Keratinocyte (primary cell): ENCODE data around the gene A1BG. TPM values are rescaled to one million over a fixed set of nuclear protein-coding genes. Genes with fewer than 3 reads are reported as not detected.
A peak's percentile ranks its signal among the peaks of the same experiment; 100 is the strongest.

ENCODE experiments used
- DNase-seq: peaks from one replicate; pipeline ENCODE4 v3.0.0-alpha.2; 2011; ENCODE audit warnings: low read depth, missing footprints, low spot score
- FAIRE-seq: peaks from 2 replicates; lab custom pipeline; 2011; peaks lifted over from hg19 to GRCh38; lab: Jason Lieb, UNC
- H2AFZ ChIP-seq: 2 replicates; pipeline ENCODE4 v1.6.0; 2012; ENCODE audit warnings: low read length, control low read depth, inconsistent platforms; ENCODE audit not compliant: control insufficient read depth
- H3K27ac ChIP-seq: 2 replicates; pipeline ENCODE4 v1.5.1; 2011; ENCODE audit warnings: low read length; ENCODE audit not compliant: control insufficient read depth, insufficient read depth
- H3K27me3 ChIP-seq: 3 replicates; pipeline ENCODE4 v1.6.0; 2011; ENCODE audit warnings: low read length; ENCODE audit not compliant: control insufficient read depth, insufficient read depth; ENCODE audit errors: extremely low read depth
- H3K36me3 ChIP-seq, 2 experiments: 2 replicates in 1 of 2; 3 replicates in 1 of 2; pipeline ENCODE4 v1.5.1; 2011; ENCODE audit warnings: low read length in 2 of 2, mild to moderate bottlenecking in 1 of 2; ENCODE audit not compliant: control insufficient read depth in 2 of 2, insufficient read depth in 2 of 2; ENCODE audit errors: extremely low read depth in 1 of 2
- H3K4me1 ChIP-seq: 3 replicates; pipeline ENCODE4 v1.5.1; 2011; ENCODE audit warnings: low read length; ENCODE audit not compliant: control insufficient read depth, insufficient read depth; ENCODE audit errors: extremely low read depth
- H3K4me2 ChIP-seq: 3 replicates; pipeline ENCODE4 v1.6.0; 2011; ENCODE audit warnings: low read depth, low read length; ENCODE audit not compliant: control insufficient read depth, insufficient read depth; ENCODE audit errors: extremely low read depth
- H3K4me3 ChIP-seq, 3 experiments: fragments of 200-600 bp in 1 of 3; sonication (generic) in 1 of 3; 2 replicates in 2 of 3; 3 replicates in 1 of 3; pipeline ENCODE4 v1.5.1; 2011 to 2016; ENCODE audit warnings: low read length in 3 of 3, mild to moderate bottlenecking in 3 of 3, control low read depth in 2 of 3, inconsistent platforms in 1 of 3, low read depth in 1 of 3, mixed read lengths in 1 of 3, mixed run types in 1 of 3, moderate library complexity in 1 of 3; ENCODE audit not compliant: control insufficient read depth in 2 of 3, insufficient read depth in 2 of 3; ENCODE audit errors: extremely low read depth in 1 of 3
- H3K79me2 ChIP-seq: 2 replicates; pipeline ENCODE4 v1.6.0; 2012; ENCODE audit warnings: low read length; ENCODE audit not compliant: control insufficient read depth, insufficient read depth
- H3K9ac ChIP-seq: 3 replicates; pipeline ENCODE4 v1.6.0; 2011; ENCODE audit warnings: low read length; ENCODE audit not compliant: control insufficient read depth, insufficient read depth; ENCODE audit errors: extremely low read depth
- H3K9me1 ChIP-seq: 3 replicates; pipeline ENCODE4 v1.6.0; 2011; ENCODE audit warnings: low read length; ENCODE audit not compliant: control insufficient read depth, insufficient read depth; ENCODE audit errors: extremely low read depth
- H3K9me3 ChIP-seq: 2 replicates; pipeline ENCODE4 v1.5.1; 2012; ENCODE audit warnings: low read depth, low read length; ENCODE audit not compliant: control insufficient read depth
- H4K20me1 ChIP-seq: 3 replicates; pipeline ENCODE4 v1.6.0; 2011; ENCODE audit warnings: low read length; ENCODE audit not compliant: control insufficient read depth, insufficient read depth; ENCODE audit errors: extremely low read depth
- EZH2 ChIP-seq: IDR thresholded peaks from one replicate; pipeline ENCODE4 v1.6.1; 2012; ENCODE audit warnings: inconsistent platforms, mild to moderate bottlenecking, low read length, moderate library complexity
- dilution Hi-C: fragments of 300-500 bp; cut with MboI; formaldehyde crosslinking; loops from one replicate; pipeline ENCODE4 v1.7.0; 2020; ENCODE audit warnings: low sequenced_read_pairs; ENCODE audit not compliant: extremely low pct_ligation_motif_present
- polyA plus RNA-seq, 5 experiments: library from polyadenylated mRNA; depleted of rRNA in 3 of 5; stranded (reverse) in 3 of 5; stranded (forward) in 1 of 5; unstranded in 1 of 5; fragments of >200 nt; gene quantifications; 1 replicate in 1 of 5; 2 replicates in 3 of 5; 3 replicates in 1 of 5; pipeline versions ENCODE4 v1.2.1 to v1.2.3, GENCODE V29; 2011 to 2012; ENCODE audit warnings: missing spikeins in 2 of 5, low read depth in 1 of 5, low replicate concordance in 1 of 5
- TF ChIP-seq, protein P1 (sequence below), 3 experiments: IDR thresholded peaks in 1 of 3; conservative IDR thresholded peaks in 1 of 3; optimal IDR thresholded peaks in 1 of 3; 2 replicates in 2 of 3; 3 replicates in 1 of 3; pipeline versions ENCODE3 to v1.5.1; 2011; ENCODE audit warnings: low read length in 3 of 3, mild to moderate bottlenecking in 3 of 3, moderate library complexity in 2 of 3, control low read depth in 1 of 3, inconsistent platforms in 1 of 3; ENCODE audit not compliant: insufficient read depth in 2 of 3; ENCODE audit errors: extremely low read depth in 1 of 3

Gene A1BG
- polyA plus RNA-seq, 1 donor (not counting 4 experiments of a cell fraction or from before 2014, with no cell fraction given), result 1.4 TPM

DNA sequence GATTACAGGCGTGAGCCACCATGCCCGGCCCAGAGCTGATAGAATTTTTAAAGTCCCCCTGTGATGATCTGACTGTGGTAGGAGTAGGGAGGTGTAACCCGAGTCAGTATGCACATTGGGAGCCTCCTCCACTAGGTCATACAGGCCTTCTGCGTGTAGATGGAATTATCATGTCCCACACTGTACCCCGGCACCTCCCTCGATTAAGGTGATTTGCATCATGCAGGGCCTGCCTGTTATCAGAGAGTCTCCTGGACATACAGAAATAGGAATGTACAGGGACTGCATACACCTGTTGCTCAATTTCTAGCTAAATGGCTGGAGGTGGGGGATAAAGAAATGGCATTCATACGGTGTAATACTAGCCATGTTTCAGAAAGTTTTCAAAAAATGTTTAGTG lies 49.0 kb downstream of the A1BG start:
- Histone ChIP-seq H3K4me2 (peak overlapping the region; percentile 98), H3K27me3 (no peaks in the 10 kb centered on the region), H2AFZ (no peak overlapping the region), H3K4me3 (peak overlapping the region in 1 of 3 experiments; percentile 95), H3K9me3 (no peaks in the 10 kb centered on the region), H3K36me3 (peaks cover 9 to 23% of the 10 kb centered on the region in 2 experiments), H4K20me1 (no peaks in the 10 kb centered on the region), H3K27ac (no peak overlapping the region), H3K4me1 (peaks cover 13% of the 10 kb centered on the region), H3K9me1 (no peaks in the 10 kb centered on the region), H3K9ac (no peak overlapping the region), H3K79me2 (peaks cover 36% of the 10 kb centered on the region)
- FAIRE-seq (no peak), DNase-seq (no peak)
- dilution Hi-C loops, result no loop called here
- TF ChIP-seq, protein P1, sequence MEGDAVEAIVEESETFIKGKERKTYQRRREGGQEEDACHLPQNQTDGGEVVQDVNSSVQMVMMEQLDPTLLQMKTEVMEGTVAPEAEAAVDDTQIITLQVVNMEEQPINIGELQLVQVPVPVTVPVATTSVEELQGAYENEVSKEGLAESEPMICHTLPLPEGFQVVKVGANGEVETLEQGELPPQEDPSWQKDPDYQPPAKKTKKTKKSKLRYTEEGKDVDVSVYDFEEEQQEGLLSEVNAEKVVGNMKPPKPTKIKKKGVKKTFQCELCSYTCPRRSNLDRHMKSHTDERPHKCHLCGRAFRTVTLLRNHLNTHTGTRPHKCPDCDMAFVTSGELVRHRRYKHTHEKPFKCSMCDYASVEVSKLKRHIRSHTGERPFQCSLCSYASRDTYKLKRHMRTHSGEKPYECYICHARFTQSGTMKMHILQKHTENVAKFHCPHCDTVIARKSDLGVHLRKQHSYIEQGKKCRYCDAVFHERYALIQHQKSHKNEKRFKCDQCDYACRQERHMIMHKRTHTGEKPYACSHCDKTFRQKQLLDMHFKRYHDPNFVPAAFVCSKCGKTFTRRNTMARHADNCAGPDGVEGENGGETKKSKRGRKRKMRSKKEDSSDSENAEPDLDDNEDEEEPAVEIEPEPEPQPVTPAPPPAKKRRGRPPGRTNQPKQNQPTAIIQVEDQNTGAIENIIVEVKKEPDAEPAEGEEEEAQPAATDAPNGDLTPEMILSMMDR (optimal IDR thresholded peaks at IDR 0.05 in 1 of 3, IDR thresholded peaks at IDR 0.05 in 1 of 3, conservative IDR thresholded peaks at IDR 0.05 in 1 of 3; ENCODE audit: extremely low read depth in 1 of 3, insufficient read depth in 2 of 3, low read length in 3 of 3), result no peak
- TF ChIP-seq EZH2, result no peak

DNA sequence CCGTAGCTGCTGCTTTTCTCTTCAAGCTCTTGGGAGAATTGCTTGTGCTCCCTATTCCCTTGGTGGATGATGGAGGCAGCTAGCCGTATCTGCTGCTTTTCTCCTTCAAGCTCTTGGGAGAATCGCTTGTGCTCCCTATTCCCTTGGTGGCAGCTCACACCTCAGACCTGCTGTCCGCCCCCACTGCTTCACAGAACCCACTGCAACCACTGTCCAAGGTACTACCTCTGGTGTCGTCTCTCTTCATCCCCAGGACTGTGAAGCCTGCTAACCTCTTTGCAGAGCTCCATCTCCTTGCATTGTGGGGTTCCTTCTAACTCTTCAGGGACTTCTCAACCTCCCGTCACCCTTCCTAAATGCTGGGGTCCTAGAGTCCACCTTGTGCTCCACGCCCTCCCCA lies 52.7 kb downstream of the A1BG start:
- no peaks in the 10 kb centered on the region for H3K9me1 ChIP-seq
- no peak overlapping the region for H3K4me2 ChIP-seq
- no peak overlapping the region for H3K4me3 ChIP-seq
- no peak overlapping the region for H2AFZ ChIP-seq
- no peak for DNase-seq
- dilution Hi-C loops, result no loop called here
- H4K20me1 ChIP-seq, result no peaks in the 10 kb centered on the region
- no peak for FAIRE-seq
- peaks cover 5% of the 10 kb centered on the region for H3K4me1 ChIP-seq
- no peaks in the 10 kb centered on the region for H3K27me3 ChIP-seq
- H3K79me2 ChIP-seq, result peaks cover 13% of the 10 kb centered on the region
- H3K9ac ChIP-seq, result no peak overlapping the region
- no peaks in the 10 kb centered on the region for H3K9me3 ChIP-seq
- H3K36me3 ChIP-seq, result peaks cover 4 to 7% of the 10 kb centered on the region in 2 experiments
- TF ChIP-seq EZH2, result no peak
- TF ChIP-seq, protein P1 (optimal IDR thresholded peaks at IDR 0.05 in 1 of 3, IDR thresholded peaks at IDR 0.05 in 1 of 3, conservative IDR thresholded peaks at IDR 0.05 in 1 of 3; ENCODE audit: extremely low read depth in 1 of 3, insufficient read depth in 2 of 3, low read length in 3 of 3), result no peak
- H3K27ac ChIP-seq, result no peak overlapping the region
